HCT116 (cell line): ENCODE measurements around the gene SPNS1. TPM values are rescaled to one million over a fixed set of nuclear protein-coding genes. Genes with fewer than 3 reads are reported as not detected.

Source experiments
- ATAC-seq: fragments of 200-7000 bp; cut with Tn5 transposase; 2 replicates; pipeline ENCODE4 v1.9.1; 2020; ENCODE audit warnings: mild to moderate bottlenecking, moderate library complexity
- BruUV-seq: library from RNA; stranded (reverse); fragments of 400-500 nt; replicated peaks from 2 replicates; lab custom pipeline; 2021; lab: Mats Ljungman, UMichigan
- CTCF ChIA-PET: fragments of 300-600 bp; sonication (Branson Sonifier 250); formaldehyde crosslinking; loops from one replicate; lab custom pipeline; 2021; ENCODE audit warnings: antibody characterized with exemption; lab: Charles Lee
- POLR2A ChIA-PET: fragments of 300-600, 350-600 bp; sonication (Branson Sonifier 250); formaldehyde crosslinking; loops from one replicate; lab custom pipeline; 2021; ENCODE audit warnings: antibody characterized with exemption; lab: Charles Lee
- RAD21 ChIA-PET, 2 experiments: fragments of 300-600 bp; sonication (Branson Sonifier 250); formaldehyde crosslinking; loops; one replicate each; lab custom pipeline; 2023; ENCODE audit warnings: low total read pairs in 2 of 2; ENCODE audit not compliant: uncharacterized antibody in 2 of 2, unreplicated experiment in 2 of 2, low non-redundant PET in 1 of 2; lab: Charles Lee
- DNase-seq: peaks from one replicate; pipeline ENCODE4 v3.0.0-alpha.2; 2010; ENCODE audit warnings: low read depth, low spot score
- H2AFZ ChIP-seq: fragments of 200-600 bp; shearing (Covaris generic), sonication (generic); 2 replicates; pipeline ENCODE4 v1.6.1; 2017; ENCODE audit warnings: low read depth, mixed run types, mixed read lengths, antibody characterized with exemption, low read length; ENCODE audit not compliant: poor library complexity, severe bottlenecking
- H3K27ac ChIP-seq: 2 replicates; pipeline ENCODE4 v1.5.1; 2012; ENCODE audit warnings: low read depth, low read length
- H3K27me3 ChIP-seq: fragments of 200-600 bp; sonication (generic); 2 replicates; pipeline ENCODE4 v1.6.1; 2016; ENCODE audit warnings: mixed run types, low read length, mixed read lengths; ENCODE audit not compliant: insufficient read depth
- H3K36me3 ChIP-seq, 2 experiments: fragments of 200-500 bp in 1 of 2; fragments of 200-600 bp in 1 of 2; sonication (Bioruptor generic) in 1 of 2; sonication (generic) in 1 of 2; 2 replicates each; pipeline versions ENCODE4 v1.5.1 to v1.6.1; 2014 to 2016; ENCODE audit warnings: low read length in 2 of 2, inconsistent platforms in 1 of 2, mixed read lengths in 1 of 2, mixed run types in 1 of 2; ENCODE audit not compliant: insufficient read depth in 2 of 2, control insufficient read depth in 1 of 2
- H3K4me1 ChIP-seq, 2 experiments: fragments of 200-600 bp in 1 of 2; sonication (generic) in 1 of 2; 2 replicates each; pipeline versions ENCODE4 v1.5.1 to v1.6.1; 2012 to 2017; ENCODE audit warnings: low read length in 2 of 2, inconsistent platforms in 1 of 2, mild to moderate bottlenecking in 1 of 2, mixed read lengths in 1 of 2, mixed run types in 1 of 2, moderate library complexity in 1 of 2; ENCODE audit not compliant: insufficient read depth in 2 of 2, control insufficient read depth in 1 of 2
- H3K4me2 ChIP-seq: fragments of 200-600 bp; sonication (generic); 2 replicates; pipeline ENCODE4 v1.6.1; 2017; ENCODE audit warnings: mixed run types, low read length, mixed read lengths
- H3K4me3 ChIP-seq, 2 experiments: fragments of 200-600 bp in 1 of 2; sonication (generic) in 1 of 2; replicated peaks in 1 of 2; 2 replicates each; pipeline ENCODE4 v1.5.1; 2011 to 2016; ENCODE audit warnings: low read length in 2 of 2, control low read depth in 1 of 2, low read depth in 1 of 2, mild to moderate bottlenecking in 1 of 2, mixed read lengths in 1 of 2, mixed run types in 1 of 2
- H3K79me2 ChIP-seq: fragments of 200-600 bp; sonication (generic); 2 replicates; pipeline ENCODE4 v1.6.1; 2017; ENCODE audit warnings: mild to moderate bottlenecking, mixed run types, low read length, moderate library complexity, mixed read lengths; ENCODE audit not compliant: insufficient read depth
- H3K9ac ChIP-seq: fragments of 200-600 bp; sonication (generic); 2 replicates; pipeline ENCODE4 v1.6.1; 2016; ENCODE audit warnings: low read length, mixed read lengths
- H3K9me2 ChIP-seq: fragments of 200-600 bp; sonication (generic), shearing (Covaris generic); 2 replicates; pipeline ENCODE4 v1.6.1; 2017; ENCODE audit warnings: mixed run types, mild to moderate bottlenecking, moderate library complexity; ENCODE audit not compliant: insufficient read depth
- H3K9me3 ChIP-seq, 2 experiments: fragments of 200-500 bp in 1 of 2; fragments of 200-600 bp in 1 of 2; sonication (Bioruptor generic) in 1 of 2; sonication (generic) in 1 of 2; 2 replicates each; pipeline ENCODE4 v1.6.1; 2014 to 2017; ENCODE audit warnings: low read length in 2 of 2, mixed read lengths in 2 of 2, inconsistent platforms in 1 of 2, low read depth in 1 of 2, mild to moderate bottlenecking in 1 of 2, mixed run types in 1 of 2, moderate library complexity in 1 of 2; ENCODE audit not compliant: control insufficient read depth in 1 of 2, insufficient read depth in 1 of 2
- H4K20me1 ChIP-seq: fragments of 200-600 bp; sonication (generic), shearing (Covaris generic); 2 replicates; pipeline ENCODE4 v1.6.1; 2017; ENCODE audit warnings: mixed run types, mild to moderate bottlenecking, moderate library complexity; ENCODE audit not compliant: insufficient read depth
- EGR1 ChIP-seq: IDR thresholded peaks from 2 replicates; pipeline ENCODE4 v1.6.1; 2012; ENCODE audit warnings: low read depth
- EZH2 ChIP-seq: fragments of 200-600 bp; sonication (generic); IDR thresholded peaks from 2 replicates; pipeline ENCODE4 v1.6.1; 2017; ENCODE audit warnings: antibody characterized with exemption, mixed run types
- FOSL1 ChIP-seq: IDR thresholded peaks from 2 replicates; pipeline ENCODE4 v1.6.1; 2012; ENCODE audit warnings: low read depth
- JUND ChIP-seq: IDR thresholded peaks from 2 replicates; pipeline ENCODE4 v1.6.1; 2012
- MAX ChIP-seq: IDR thresholded peaks from 2 replicates; pipeline ENCODE4 v1.6.1; 2012
- RAD21 ChIP-seq: IDR thresholded peaks from 2 replicates; pipeline ENCODE4 v1.6.1; 2012; ENCODE audit warnings: low read depth, mild to moderate bottlenecking
- REST ChIP-seq: IDR thresholded peaks from 2 replicates; pipeline ENCODE4 v1.6.1; 2012; ENCODE audit warnings: low read depth
- SIN3A ChIP-seq: IDR thresholded peaks from 2 replicates; pipeline ENCODE4 v1.6.1; 2012; ENCODE audit warnings: low read depth
- SP1 ChIP-seq: IDR thresholded peaks from 2 replicates; pipeline ENCODE4 v1.6.1; 2012; ENCODE audit warnings: low read depth
- SRF ChIP-seq: IDR thresholded peaks from 2 replicates; pipeline ENCODE4 v1.6.1; 2012; ENCODE audit warnings: low read depth
- intact Hi-C: fragments of 100-400 bp; cut with micrococcal nuclease; formaldehyde crosslinking; loops from 2 replicates; pipeline ENCODE4 v1.10.0; 2022
- total RNA-seq: library from RNA; stranded (reverse); gene quantifications from one replicate; pipeline ENCODE4 v1.2.1, GENCODE V29; 2021; ENCODE audit not compliant: unreplicated experiment
- TF ChIP-seq, protein P1 (sequence below): IDR thresholded peaks from 2 replicates; pipeline ENCODE4 v1.6.1; 2011; ENCODE audit warnings: mild to moderate bottlenecking, low read length, moderate library complexity; ENCODE audit not compliant: insufficient replicate concordance; ENCODE audit errors: extremely low read depth
- TF ChIP-seq, protein P2 (sequence below): IDR thresholded peaks from 2 replicates; pipeline ENCODE4 v1.6.1; 2012

Gene SPNS1
- total RNA-seq, 1 experiment from 2014 or later, result 32.3 TPM

DNA sequence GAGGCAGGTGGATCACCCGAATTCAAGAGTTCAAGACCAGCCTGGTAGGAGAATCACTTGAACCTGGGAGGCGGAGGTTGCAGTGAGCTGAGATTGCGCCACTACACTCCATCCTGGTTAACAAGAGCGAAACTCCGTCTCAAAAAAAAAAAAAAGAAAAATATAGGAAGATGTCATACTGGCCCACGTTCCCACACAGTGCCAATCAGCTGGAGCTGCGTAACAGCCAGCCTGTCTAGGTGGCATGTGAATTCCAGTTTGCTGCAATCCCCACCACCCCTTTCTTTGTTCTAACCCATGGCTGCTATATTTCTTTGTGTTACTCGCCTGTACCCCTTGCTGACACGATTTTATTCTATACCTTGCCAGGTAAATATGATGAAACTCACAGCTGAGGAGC, 16.4 kb upstream of the SPNS1 start:
- intact Hi-C loops, result no loop called here
- no TSS peak for BruUV-seq
- Histone ChIP-seq H3K4me3 (no peak overlapping the region), H2AFZ (no peak overlapping the region), H3K9me2 (no peaks in the 10 kb centered on the region), H3K27ac (no peak overlapping the region), H4K20me1 (no peaks in the 10 kb centered on the region), H3K9ac (no peak overlapping the region), H3K4me1 (no peaks in the 10 kb centered on the region)
- ATAC-seq (no peak), DNase-seq (no peak)
- ChIA-PET CTCF (no interaction called here), RAD21 (no interaction called here)
- no peak for TF ChIP-seq FOSL1
- no peak for TF ChIP-seq EZH2
- TF ChIP-seq REST, result no peak
- TF ChIP-seq SRF, result no peak
- TF ChIP-seq MAX, result no peak
- no peak for TF ChIP-seq EGR1
- no peak for TF ChIP-seq SIN3A
- TF ChIP-seq RAD21, result no peak
- TF ChIP-seq SP1, result no peak
- TF ChIP-seq, protein P1, sequence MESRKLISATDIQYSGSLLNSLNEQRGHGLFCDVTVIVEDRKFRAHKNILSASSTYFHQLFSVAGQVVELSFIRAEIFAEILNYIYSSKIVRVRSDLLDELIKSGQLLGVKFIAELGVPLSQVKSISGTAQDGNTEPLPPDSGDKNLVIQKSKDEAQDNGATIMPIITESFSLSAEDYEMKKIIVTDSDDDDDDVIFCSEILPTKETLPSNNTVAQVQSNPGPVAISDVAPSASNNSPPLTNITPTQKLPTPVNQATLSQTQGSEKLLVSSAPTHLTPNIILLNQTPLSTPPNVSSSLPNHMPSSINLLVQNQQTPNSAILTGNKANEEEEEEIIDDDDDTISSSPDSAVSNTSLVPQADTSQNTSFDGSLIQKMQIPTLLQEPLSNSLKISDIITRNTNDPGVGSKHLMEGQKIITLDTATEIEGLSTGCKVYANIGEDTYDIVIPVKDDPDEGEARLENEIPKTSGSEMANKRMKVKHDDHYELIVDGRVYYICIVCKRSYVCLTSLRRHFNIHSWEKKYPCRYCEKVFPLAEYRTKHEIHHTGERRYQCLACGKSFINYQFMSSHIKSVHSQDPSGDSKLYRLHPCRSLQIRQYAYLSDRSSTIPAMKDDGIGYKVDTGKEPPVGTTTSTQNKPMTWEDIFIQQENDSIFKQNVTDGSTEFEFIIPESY, result no peak
- no peak for TF ChIP-seq JUND
- TF ChIP-seq, protein P2, sequence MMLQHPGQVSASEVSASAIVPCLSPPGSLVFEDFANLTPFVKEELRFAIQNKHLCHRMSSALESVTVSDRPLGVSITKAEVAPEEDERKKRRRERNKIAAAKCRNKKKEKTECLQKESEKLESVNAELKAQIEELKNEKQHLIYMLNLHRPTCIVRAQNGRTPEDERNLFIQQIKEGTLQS, result no peak
- TF ChIP-seq, all 23 proteins: peak for 0
- Histone ChIP-seq H3K36me3 (peaks cover 45 to 50% of the 10 kb centered on the region in 2 experiments; a peak in 3 of 4 replicates), H3K79me2 (peaks cover 12% of the 10 kb centered on the region), H3K4me2 (no peak overlapping the region), H3K27me3 (no peaks in the 10 kb centered on the region), H3K9me3 (no peaks in the 10 kb centered on the region)
- POLR2A ChIA-PET, result no interaction called here
